GM12865 (cell line): ENCODE results near the gene ANXA3.

Source experiments
- DNase-seq: peaks from one replicate; pipeline ENCODE4 v3.0.0; 2010; ENCODE audit warnings: low read depth
- H3K4me3 ChIP-seq: 2 replicates; pipeline ENCODE4 v1.5.1; 2011; ENCODE audit warnings: mild to moderate bottlenecking, low read depth, low read length, control low read depth
- TF ChIP-seq, protein P1 (sequence below): IDR thresholded peaks from 2 replicates; pipeline ENCODE4 v1.5.1; 2011; ENCODE audit warnings: low read length, control low read depth, low read depth, inconsistent platforms; ENCODE audit not compliant: insufficient read depth; ENCODE audit errors: missing control alignments

Gene ANXA3

DNA sequence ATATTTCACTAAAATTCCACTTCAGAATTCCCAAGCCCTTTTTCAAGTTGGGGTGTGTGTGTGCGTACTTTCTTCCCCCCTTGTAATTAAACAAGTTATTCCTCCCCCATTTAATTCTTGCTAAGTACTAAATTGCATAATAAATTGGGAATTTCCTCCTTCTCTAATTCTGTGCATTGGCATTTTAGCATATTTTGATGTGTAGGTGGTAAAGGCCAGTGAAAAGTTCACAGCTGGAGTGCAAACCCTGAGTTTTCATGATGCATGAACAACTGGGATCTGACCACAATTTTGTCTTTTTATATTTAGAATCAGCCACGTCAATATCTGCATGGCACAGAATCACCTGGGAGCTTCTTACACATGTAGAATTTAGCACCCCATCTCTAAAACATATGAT lies 18.5 kb downstream of the ANXA3 start:
- TF ChIP-seq, protein P1, sequence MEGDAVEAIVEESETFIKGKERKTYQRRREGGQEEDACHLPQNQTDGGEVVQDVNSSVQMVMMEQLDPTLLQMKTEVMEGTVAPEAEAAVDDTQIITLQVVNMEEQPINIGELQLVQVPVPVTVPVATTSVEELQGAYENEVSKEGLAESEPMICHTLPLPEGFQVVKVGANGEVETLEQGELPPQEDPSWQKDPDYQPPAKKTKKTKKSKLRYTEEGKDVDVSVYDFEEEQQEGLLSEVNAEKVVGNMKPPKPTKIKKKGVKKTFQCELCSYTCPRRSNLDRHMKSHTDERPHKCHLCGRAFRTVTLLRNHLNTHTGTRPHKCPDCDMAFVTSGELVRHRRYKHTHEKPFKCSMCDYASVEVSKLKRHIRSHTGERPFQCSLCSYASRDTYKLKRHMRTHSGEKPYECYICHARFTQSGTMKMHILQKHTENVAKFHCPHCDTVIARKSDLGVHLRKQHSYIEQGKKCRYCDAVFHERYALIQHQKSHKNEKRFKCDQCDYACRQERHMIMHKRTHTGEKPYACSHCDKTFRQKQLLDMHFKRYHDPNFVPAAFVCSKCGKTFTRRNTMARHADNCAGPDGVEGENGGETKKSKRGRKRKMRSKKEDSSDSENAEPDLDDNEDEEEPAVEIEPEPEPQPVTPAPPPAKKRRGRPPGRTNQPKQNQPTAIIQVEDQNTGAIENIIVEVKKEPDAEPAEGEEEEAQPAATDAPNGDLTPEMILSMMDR, result no peak
- DNase-seq, result no peak
- no peak overlapping the region for H3K4me3 ChIP-seq

DNA sequence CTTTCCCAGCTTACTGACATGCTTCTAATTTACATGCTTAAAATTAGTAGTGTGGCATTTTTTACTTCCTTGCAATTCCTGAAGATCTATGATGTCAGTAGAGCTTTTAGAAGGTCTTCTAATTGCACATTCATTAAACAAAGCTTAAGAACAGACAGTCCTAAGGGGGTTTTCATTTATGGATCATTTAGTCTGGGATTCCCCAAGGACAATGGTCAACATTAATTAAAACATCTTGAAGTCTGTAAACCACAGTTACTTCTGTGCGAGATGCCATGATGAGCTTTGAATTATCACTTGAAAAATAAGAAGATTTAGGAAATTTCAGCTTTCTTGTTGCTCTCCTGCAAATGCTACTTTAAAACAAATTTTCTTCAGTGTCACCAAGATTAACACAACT lies 20.2 kb downstream of the ANXA3 start:
- no peak overlapping the region for H3K4me3 ChIP-seq
- TF ChIP-seq, protein P1, result no peak
- no peak for DNase-seq

DNA sequence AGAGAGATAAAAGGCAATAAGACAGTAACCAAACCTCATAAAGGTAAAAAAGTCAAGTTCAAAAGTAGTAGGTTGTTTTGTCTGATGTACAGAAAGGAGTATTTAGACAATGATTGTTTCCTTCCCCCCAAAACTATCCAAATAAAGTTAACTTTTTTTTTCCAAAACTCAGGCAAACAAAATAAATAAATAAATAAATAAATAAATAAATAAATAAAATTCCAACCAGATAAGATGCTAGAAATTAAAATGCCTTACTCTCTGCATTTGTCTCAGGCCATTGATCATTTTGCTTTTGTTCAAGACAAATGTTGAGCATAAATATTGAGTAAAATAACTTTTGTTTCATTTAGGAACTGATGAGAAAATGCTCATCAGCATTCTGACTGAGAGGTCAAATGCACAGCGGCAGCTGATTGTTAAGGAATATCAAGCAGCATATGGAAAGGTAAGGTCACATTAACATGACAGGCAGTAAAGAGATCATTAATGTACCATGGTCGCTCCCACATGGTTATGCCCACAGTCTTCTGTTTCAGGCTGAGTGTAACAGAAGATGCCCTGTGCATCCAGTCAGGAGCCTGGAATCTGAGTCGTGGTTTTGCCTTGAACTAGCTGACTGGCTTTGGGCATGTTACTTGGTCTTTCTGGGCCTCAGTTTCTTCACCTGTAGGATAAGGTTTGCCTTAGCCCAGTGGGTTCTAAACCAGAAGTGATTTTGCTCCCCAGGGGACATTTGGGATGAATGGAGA lies 27.3 kb downstream of the ANXA3 start:
- H3K4me3 ChIP-seq, result no peak overlapping the region
- DNase-seq, result no peak
- TF ChIP-seq, protein P1, result no peak

DNA sequence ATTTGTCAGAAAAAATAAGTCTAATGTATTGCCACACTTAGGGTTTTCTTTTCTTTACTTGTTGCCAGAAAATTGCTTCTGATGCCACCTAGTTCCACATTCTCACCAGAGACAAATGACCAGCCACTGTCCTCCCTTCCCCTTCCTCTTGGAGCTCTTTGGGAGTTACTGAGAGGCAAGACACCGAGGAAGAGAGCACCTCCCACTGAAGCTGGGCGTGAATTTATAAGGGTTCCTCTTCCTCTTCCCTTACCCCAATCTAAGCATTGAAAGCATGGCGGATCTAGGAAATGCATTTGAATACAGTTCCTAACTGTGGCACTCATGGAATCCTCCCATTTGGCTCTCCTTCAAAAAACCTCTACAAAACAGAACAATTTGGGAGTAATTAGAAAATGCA lies 30.0 kb downstream of the ANXA3 start:
- DNase-seq, result no peak
- H3K4me3 ChIP-seq, result no peak overlapping the region
- TF ChIP-seq, protein P1, result no peak

DNA sequence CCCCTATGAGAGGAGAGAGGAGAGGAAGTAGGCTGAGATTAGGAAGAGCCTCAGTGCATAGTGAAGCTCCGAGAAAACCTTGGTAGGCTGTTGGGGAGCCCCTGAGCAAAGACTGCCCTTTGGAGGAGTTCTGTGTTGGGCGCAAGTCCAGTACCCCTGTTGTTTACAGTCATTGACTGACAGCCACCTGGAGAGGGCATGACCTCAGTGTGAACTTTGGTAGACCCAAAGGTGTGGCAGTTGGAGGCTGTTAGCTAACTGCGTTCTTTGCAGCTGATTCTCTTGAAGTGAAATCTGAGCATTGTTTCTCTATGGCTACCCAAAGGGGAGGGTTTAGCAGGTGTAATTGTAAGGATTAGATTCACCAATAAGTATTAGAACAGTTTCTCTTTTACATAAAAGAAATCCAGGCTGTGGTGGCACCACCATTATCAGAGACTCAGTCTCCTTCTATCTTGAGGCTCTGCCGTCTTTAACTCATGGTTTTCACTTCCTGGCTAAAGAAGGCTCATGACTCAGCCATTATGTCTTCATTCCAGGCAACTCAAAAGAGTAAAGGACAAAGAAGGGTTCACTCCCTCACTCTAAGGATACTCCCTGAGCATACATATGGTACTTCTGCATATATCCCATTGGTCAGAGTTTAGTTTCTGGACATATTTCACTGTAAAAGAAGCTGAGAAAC lies 33.4 kb downstream of the ANXA3 start:
- no peak overlapping the region for H3K4me3 ChIP-seq
- DNase-seq, result no peak
- TF ChIP-seq, protein P1, result no peak

DNA sequence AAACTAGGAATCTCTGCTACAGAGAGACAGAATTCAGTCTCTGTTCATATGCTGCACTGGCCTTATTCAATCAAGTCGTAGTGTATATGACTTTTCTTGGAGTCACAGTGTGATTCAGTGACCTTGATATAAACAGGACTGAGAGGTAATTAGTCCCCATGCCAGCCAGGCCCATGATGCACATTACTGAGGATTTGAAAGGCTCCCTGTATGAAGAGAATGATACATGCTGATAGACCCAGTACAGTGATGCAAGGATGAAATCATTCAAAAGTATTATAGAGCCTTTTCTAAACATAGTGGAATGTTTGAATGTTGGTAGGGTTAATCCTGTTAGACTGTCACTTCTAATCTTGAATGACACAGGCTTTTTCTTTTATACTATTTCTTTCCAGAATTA lies 34.1 kb downstream of the ANXA3 start:
- no peak for DNase-seq

More for the DNA sequence above, 34.1 kb downstream of the ANXA3 start:
- TF ChIP-seq, protein P1, result no peak
- no peak overlapping the region for H3K4me3 ChIP-seq
